ENCODE results near the gene ZNF654. TPM values are rescaled to one million over a fixed set of nuclear protein-coding genes. Genes with fewer than 3 reads are reported as not detected.
A peak's percentile ranks its signal among the peaks of the same experiment; 100 is the strongest.
"Not testable (repeated sequence)": the region's sequence is repeated elsewhere in the genome, so short reads cannot be mapped to it uniquely, and the experiment has no call there.

ZNF654 gene
- 19.5 TPM for total RNA-seq (ENCODE audit: unreplicated experiment)
- long read RNA-seq, full-length matches to known transcripts, result 3 of 6 reads
- long read RNA-seq, partial matches to known transcripts, result 3 of 6 reads
- long read RNA-seq, other reads (novel, unspliced or antisense), result 0 of 6 reads

GRCh38 chr3:88058581-88059379 lies at the start of gene ZNF654, which contains the start of gene CGGBP1:
TSS of gene ZNF654 (plus strand) at chr3:88059255. CDS start at chr3:88059320, 65 bp downstream.
TSS of gene CGGBP1 (minus strand) at chr3:88059005. CDS start at chr3:88055976, 3,029 bp downstream.
- peak within 1 kb of the TSS; percentile 94 for H3K27ac Mint-ChIP-seq (ENCODE audit: unreplicated experiment)
- H3K9me3 Mint-ChIP-seq (ENCODE audit: unreplicated experiment), result no peaks in the 10 kb centered on the region
- H3K4me3 Mint-ChIP-seq (ENCODE audit: unreplicated experiment), result peak within 1 kb of the TSS; percentile 99
- H3K4me1 Mint-ChIP-seq (ENCODE audit: unreplicated experiment), result peaks cover 28% of the 10 kb centered on the region
- H3K36me3 Mint-ChIP-seq (ENCODE audit: low read depth, unreplicated experiment), result peaks cover 25% of the 10 kb centered on the region
- DNase-seq (ENCODE audit: low spot score), result peak; percentile 97
- TF ChIP-seq, protein P1, sequence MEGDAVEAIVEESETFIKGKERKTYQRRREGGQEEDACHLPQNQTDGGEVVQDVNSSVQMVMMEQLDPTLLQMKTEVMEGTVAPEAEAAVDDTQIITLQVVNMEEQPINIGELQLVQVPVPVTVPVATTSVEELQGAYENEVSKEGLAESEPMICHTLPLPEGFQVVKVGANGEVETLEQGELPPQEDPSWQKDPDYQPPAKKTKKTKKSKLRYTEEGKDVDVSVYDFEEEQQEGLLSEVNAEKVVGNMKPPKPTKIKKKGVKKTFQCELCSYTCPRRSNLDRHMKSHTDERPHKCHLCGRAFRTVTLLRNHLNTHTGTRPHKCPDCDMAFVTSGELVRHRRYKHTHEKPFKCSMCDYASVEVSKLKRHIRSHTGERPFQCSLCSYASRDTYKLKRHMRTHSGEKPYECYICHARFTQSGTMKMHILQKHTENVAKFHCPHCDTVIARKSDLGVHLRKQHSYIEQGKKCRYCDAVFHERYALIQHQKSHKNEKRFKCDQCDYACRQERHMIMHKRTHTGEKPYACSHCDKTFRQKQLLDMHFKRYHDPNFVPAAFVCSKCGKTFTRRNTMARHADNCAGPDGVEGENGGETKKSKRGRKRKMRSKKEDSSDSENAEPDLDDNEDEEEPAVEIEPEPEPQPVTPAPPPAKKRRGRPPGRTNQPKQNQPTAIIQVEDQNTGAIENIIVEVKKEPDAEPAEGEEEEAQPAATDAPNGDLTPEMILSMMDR (IDR thresholded peaks at IDR 0.05; ENCODE audit: unreplicated experiment), result no peak
- peaks cover 8% of the 10 kb centered on the region for H3K27me3 Mint-ChIP-seq (ENCODE audit: unreplicated experiment)

DNA sequence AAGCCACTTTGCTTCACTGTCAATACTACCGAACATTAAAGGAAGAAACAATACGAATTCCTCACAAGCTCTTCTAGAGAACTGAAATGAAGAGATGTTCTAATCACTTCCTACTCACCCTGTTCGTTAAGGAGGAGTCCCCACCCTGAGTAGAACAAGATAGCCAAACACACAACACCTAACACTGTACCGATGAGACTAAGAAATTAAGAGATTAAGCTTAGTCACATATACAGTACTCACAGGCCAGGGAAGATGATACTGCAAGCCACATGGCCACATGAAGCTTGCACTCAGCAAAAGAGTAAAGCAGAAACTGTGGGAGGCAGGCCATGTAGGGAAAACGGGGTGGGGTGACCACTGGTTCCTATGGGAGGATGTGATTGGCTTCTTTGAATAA lies 48.2 kb upstream of the ZNF654 start:
- H3K9me3 Mint-ChIP-seq (ENCODE audit: unreplicated experiment), result no peaks in the 10 kb centered on the region
- H3K27ac Mint-ChIP-seq (ENCODE audit: unreplicated experiment), result no peak overlapping the region

GRCh38 chr3:88013592-88013991 lies 45.5 kb upstream of the ZNF654 start:
- H3K27me3 Mint-ChIP-seq (ENCODE audit: unreplicated experiment), result peaks cover 8% of the 10 kb centered on the region
- H3K4me1 Mint-ChIP-seq (ENCODE audit: unreplicated experiment), result no peaks in the 10 kb centered on the region
- TF ChIP-seq, protein P1 (IDR thresholded peaks at IDR 0.05; ENCODE audit: unreplicated experiment), result no peak
- H3K36me3 Mint-ChIP-seq (ENCODE audit: low read depth, unreplicated experiment), result peaks cover 7% of the 10 kb centered on the region
- peaks cover 7% of the 10 kb centered on the region for H3K9me3 Mint-ChIP-seq (ENCODE audit: unreplicated experiment)
- no peak for DNase-seq (ENCODE audit: low spot score)
- H3K4me3 Mint-ChIP-seq (ENCODE audit: unreplicated experiment), result no peak overlapping the region
- no peak overlapping the region for H3K27ac Mint-ChIP-seq (ENCODE audit: unreplicated experiment)

More for the DNA sequence above, 48.2 kb upstream of the ZNF654 start:
- Mint-ChIP-seq H3K36me3 (ENCODE audit: low read depth, unreplicated experiment) (no peaks in the 10 kb centered on the region), H3K4me1 (ENCODE audit: unreplicated experiment) (no peaks in the 10 kb centered on the region), H3K27me3 (ENCODE audit: unreplicated experiment) (no peaks in the 10 kb centered on the region), H3K4me3 (ENCODE audit: unreplicated experiment) (no peak overlapping the region)
- no peak for DNase-seq (ENCODE audit: low spot score)
- TF ChIP-seq, protein P1 (IDR thresholded peaks at IDR 0.05; ENCODE audit: unreplicated experiment), result no peak

DNA sequence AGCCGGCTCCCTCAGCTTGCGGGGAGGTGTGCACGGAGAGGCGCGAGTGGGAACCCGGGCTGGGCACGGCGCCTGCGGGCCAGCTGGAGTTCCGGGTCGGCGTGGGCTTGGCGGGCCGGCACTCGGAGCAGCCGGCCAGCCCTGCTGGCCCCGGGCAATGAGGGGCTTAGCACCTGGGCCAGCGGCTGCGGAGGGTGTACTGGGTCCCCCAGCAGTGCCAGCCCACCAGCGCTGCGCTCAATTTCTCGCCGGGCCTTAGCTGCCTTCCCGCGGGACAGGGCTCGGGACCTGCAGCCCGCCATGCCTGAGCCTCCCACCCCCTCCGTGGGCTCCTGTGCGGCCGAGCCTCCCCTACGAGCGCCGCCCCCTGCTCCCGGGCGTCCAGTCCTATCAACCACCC lies 43.4 kb upstream of the ZNF654 start:
- not testable (repeated sequence) for H3K4me3 Mint-ChIP-seq (ENCODE audit: unreplicated experiment); H3K27me3 Mint-ChIP-seq (ENCODE audit: unreplicated experiment); H3K36me3 Mint-ChIP-seq (ENCODE audit: low read depth, unreplicated experiment); H3K4me1 Mint-ChIP-seq (ENCODE audit: unreplicated experiment); H3K27ac Mint-ChIP-seq (ENCODE audit: unreplicated experiment); H3K9me3 Mint-ChIP-seq (ENCODE audit: unreplicated experiment); DNase-seq (ENCODE audit: low spot score)

GRCh38 chr3:88019024-88019423 lies 40.0 kb upstream of the ZNF654 start:
- Mint-ChIP-seq H3K27ac (ENCODE audit: unreplicated experiment) (no peak overlapping the region), H3K9me3 (ENCODE audit: unreplicated experiment) (peaks cover 7% of the 10 kb centered on the region), H3K4me3 (ENCODE audit: unreplicated experiment) (no peak overlapping the region), H3K27me3 (ENCODE audit: unreplicated experiment) (peaks cover 10% of the 10 kb centered on the region), H3K36me3 (ENCODE audit: low read depth, unreplicated experiment) (peaks cover 7% of the 10 kb centered on the region), H3K4me1 (ENCODE audit: unreplicated experiment) (no peaks in the 10 kb centered on the region)
- TF ChIP-seq, protein P1 (IDR thresholded peaks at IDR 0.05; ENCODE audit: unreplicated experiment), result no peak
- no peak for DNase-seq (ENCODE audit: low spot score)
